Thyroid gland (tissue), 4 donors: Measurements from ENCODE around the gene BET1.

Experiments
- CTCF ChIP-seq, 6 experiments: fragments of 200-600 bp in 3 of 6; fragments of 450-650 bp in 3 of 6; sonication (generic) in 3 of 6; IDR thresholded peaks; one replicate each; pipeline ENCODE4 v1.5.1; 2016 to 2019; ENCODE audit warnings: antibody characterized with exemption in 6 of 6, mild to moderate bottlenecking in 2 of 6, inconsistent platforms in 1 of 6, moderate library complexity in 1 of 6
- POLR2A ChIP-seq, 2 donors: fragments of 450-650 bp; IDR thresholded peaks; one replicate each; pipeline ENCODE4 v1.6.1; 2017; ENCODE audit warnings: antibody characterized with exemption in 2 of 2, mild to moderate bottlenecking in 2 of 2, moderate library complexity in 1 of 2

- TF ChIP-seq CTCF (IDR thresholded peaks at IDR 0.05) (no peak), POLR2A (IDR thresholded peaks at IDR 0.05) (no peak)
Observed at GRCh38 chr7:93973134-93973533, 31.0 kb downstream of the BET1 start.
